Left renal pelvis (tissue), 4 donors: ENCODE measurements around the gene EFCAB10. TPM values are rescaled to one million over a fixed set of nuclear protein-coding genes. Genes with fewer than 3 reads are reported as not detected.
"Not testable (repeated sequence)": the region's sequence is repeated elsewhere in the genome, so short reads cannot be mapped to it uniquely, and the experiment has no call there.

ENCODE experiments used
- DNase-seq, 4 donors: peaks; one replicate each; pipeline ENCODE4 v3.0.0-alpha.2; 2013; ENCODE audit warnings: low read depth in 4 of 4, low spot score in 3 of 4
- polyA plus RNA-seq, 4 donors: library from polyadenylated mRNA; unstranded; fragments of 120-200 nt; gene quantifications; one replicate each; pipeline ENCODE4 v1.2.1, GENCODE V29; 2013; ENCODE audit not compliant: insufficient read length in 4 of 4

Gene EFCAB10
- polyA plus RNA-seq, 4 donors, result 0.75 to 2.4 (median 1.7) TPM

- peak; percentile 70 to 83 (median 73) for DNase-seq
Measured at GRCh38 chr7:105531792-105532671, 49.3 kb downstream of the EFCAB10 start, which contains the start of gene RINT1. TSS of gene RINT1 (plus strand) at chr7:105532201. CDS start at chr7:105532316, 115 bp downstream.

- DNase-seq, result no peak
Measured at GRCh38 chr7:105530546-105530945, 50.7 kb downstream of the EFCAB10 start.

- no peak for DNase-seq
Measured at GRCh38 chr7:105530126-105530525, 51.2 kb downstream of the EFCAB10 start.

GRCh38 chr7:105527737-105528136, 53.6 kb downstream of the EFCAB10 start:
- DNase-seq, result not testable (repeated sequence)

- no peak for DNase-seq
Measured at GRCh38 chr7:105524840-105525239, 56.5 kb downstream of the EFCAB10 start.

GRCh38 chr7:105524423-105524822, 56.9 kb downstream of the EFCAB10 start:
- DNase-seq, result not testable (repeated sequence)

- peak; percentile 67 to 84 (median 82) for DNase-seq
Measured at GRCh38 chr7:105521717-105522463, 59.4 kb downstream of the EFCAB10 start, which contains the start of gene PUS7. TSS of gene PUS7 (minus strand) at chr7:105522271. CDS start at chr7:105508512, 13,759 bp downstream.

- peak; percentile 41 to 58 (median 49) for DNase-seq
Measured at GRCh38 chr7:105521027-105521716, 60.1 kb downstream of the EFCAB10 start.

- not testable (repeated sequence) for DNase-seq
Measured at GRCh38 chr7:105520620-105521019, 60.7 kb downstream of the EFCAB10 start.

- no peak for DNase-seq
Measured at GRCh38 chr7:105519353-105519752, 61.9 kb downstream of the EFCAB10 start.

GRCh38 chr7:105515610-105516009, 65.7 kb downstream of the EFCAB10 start:
- not testable (repeated sequence) for DNase-seq

Other genes starting within 250 kb of the EFCAB10 start
- 10 to 100 TPM; 49.2 to 67.3 (median 56.3) TPM for gene SRPK2, start 192.6 kb downstream of the EFCAB10 start, polyA plus RNA-seq
- 10 to 100 TPM; 11.9 to 23.5 (median 22.1) TPM for gene PUS7, start 59.2 kb downstream of the EFCAB10 start, polyA plus RNA-seq
- gene RINT1, start 49.3 kb downstream of the EFCAB10 start, polyA plus RNA-seq, result 10 to 100 TPM; 22.3 to 29.9 (median 24.7) TPM